Smooth muscle cell (in vitro differentiated cells): ENCODE measurements around the gene TTYH2. TPM values are rescaled to one million over a fixed set of nuclear protein-coding genes. Genes with fewer than 3 reads are reported as not detected.

Experiments
- DNase-seq: peaks from one replicate; lab custom pipeline; 2025; ENCODE audit not compliant: unreplicated experiment; lab: John Stamatoyannopoulos, UW
- H2AFZ ChIP-seq: fragments of 200-600 bp; sonication (generic); 2 replicates; pipeline ENCODE4 v1.6.0; 2016; ENCODE audit warnings: antibody characterized with exemption, low read depth, mild to moderate bottlenecking
- H3F3A ChIP-seq: fragments of 200-600 bp; sonication (generic); 2 replicates; pipeline ENCODE4 v1.6.0; 2017; ENCODE audit warnings: antibody characterized with exemption, low read depth
- H3K27ac ChIP-seq: fragments of 200-600 bp; sonication (generic); 2 replicates; pipeline ENCODE4 v1.5.1; 2016; ENCODE audit warnings: low read depth, mild to moderate bottlenecking
- H3K27me3 ChIP-seq: fragments of 200-600 bp; sonication (generic); 2 replicates; pipeline ENCODE4 v1.6.1; 2016; ENCODE audit warnings: low read depth, mild to moderate bottlenecking
- H3K36me3 ChIP-seq: fragments of 200-600 bp; sonication (generic); 2 replicates; pipeline ENCODE4 v1.5.1; 2016; ENCODE audit warnings: low read depth
- H3K4me1 ChIP-seq: fragments of 200-600 bp; sonication (generic); 2 replicates; pipeline ENCODE4 v1.5.1; 2016; ENCODE audit warnings: low read depth
- H3K4me2 ChIP-seq: fragments of 200-600 bp; sonication (generic); 2 replicates; pipeline ENCODE4 v1.6.0; 2016; ENCODE audit warnings: mild to moderate bottlenecking
- H3K4me3 ChIP-seq: fragments of 200-600 bp; sonication (generic); 2 replicates; pipeline ENCODE4 v1.5.1; 2016; ENCODE audit warnings: mild to moderate bottlenecking
- H3K79me2 ChIP-seq: fragments of 200-600 bp; sonication (generic); 2 replicates; pipeline ENCODE4 v1.6.0; 2016; ENCODE audit warnings: low read depth, mild to moderate bottlenecking
- H3K9ac ChIP-seq: fragments of 200-600 bp; sonication (generic); 2 replicates; pipeline ENCODE4 v1.6.0; 2016; ENCODE audit warnings: low read depth
- H3K9me3 ChIP-seq: fragments of 200-600 bp; sonication (generic); replicated peaks from 2 replicates; pipeline ENCODE4 v1.5.1; 2016; ENCODE audit warnings: low read depth
- H4K20me1 ChIP-seq: fragments of 200-600 bp; sonication (generic); 2 replicates; pipeline ENCODE4 v1.6.0; 2016; ENCODE audit warnings: low read depth
- WGBS: methylation state at CpG from one replicate; pipeline ENCODE4 v1.1.7; 2016; ENCODE audit warnings: low lambda C conversion rate; 5-methylcytosine and 5-hydroxymethylcytosine counted together
- polyA plus RNA-seq: library from polyadenylated mRNA; unstranded; fragments of >200 nt; fragmentation: Nextera tagmentation; extraction: Ambion mirVana; gene quantifications from 2 replicates; pipeline ENCODE4 v1.2.1, GENCODE V29; 2016
- total RNA-seq: library from RNA; depleted of rRNA; stranded (reverse); fragments of >200 nt; gene quantifications from 2 replicates; pipeline ENCODE4 v1.2.3, GENCODE V29; 2014
- TF ChIP-seq, protein P1 (sequence below): fragments of 200-600 bp; sonication (generic); IDR thresholded peaks from 2 replicates; pipeline ENCODE4 v1.5.1; 2017; ENCODE audit warnings: borderline replicate concordance, mild to moderate bottlenecking, antibody characterized with exemption; ENCODE audit not compliant: insufficient read depth, poor library complexity, severe bottlenecking

Gene TTYH2
- total and polyA plus RNA-seq, 2 experiments from 2014 or later = 1.6 to 1.9 TPM

DNA sequence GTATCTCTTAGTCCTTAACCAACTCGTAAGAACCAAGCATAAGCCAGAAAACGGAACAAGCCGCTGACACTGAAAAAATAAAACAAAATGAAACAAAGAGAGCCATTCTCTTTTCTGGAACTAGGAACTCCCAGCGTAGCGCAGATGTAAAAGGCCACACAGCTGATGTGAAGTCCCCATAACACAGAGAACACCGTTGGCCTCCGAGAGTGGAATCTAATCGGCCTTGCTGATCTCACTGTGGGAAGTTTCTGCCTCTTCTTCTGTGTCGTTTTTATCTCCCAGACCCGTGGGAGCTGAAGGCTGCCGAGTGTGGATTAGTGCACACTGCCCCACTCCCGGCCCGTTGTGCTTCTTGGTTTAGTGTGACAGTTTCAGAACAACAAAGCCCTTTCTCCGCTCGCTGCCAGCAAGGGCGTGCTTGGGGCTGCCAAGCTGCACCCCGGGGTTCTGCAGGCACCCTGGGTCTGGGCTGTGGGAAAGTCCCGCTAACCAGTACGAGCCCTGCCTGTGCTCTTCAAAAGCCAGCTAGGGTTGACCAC lies 21.7 kb downstream of the TTYH2 start:
- no peak for DNase-seq
- Histone ChIP-seq H3K36me3 (no peaks in the 10 kb centered on the region), H3K27ac (no peak overlapping the region), H3F3A (peaks cover 4% of the 10 kb centered on the region), H4K20me1 (no peaks in the 10 kb centered on the region), H3K9ac (no peak overlapping the region), H3K9me3 (no peaks in the 10 kb centered on the region), H3K79me2 (no peaks in the 10 kb centered on the region), H2AFZ (peak overlapping the region; percentile 84), H3K4me2 (peak overlapping the region; percentile 74), H3K27me3 (no peaks in the 10 kb centered on the region), H3K4me1 (no peaks in the 10 kb centered on the region), H3K4me3 (no peak overlapping the region)
- 55% methylated on average over 19 of the region's 19 CpGs for WGBS
- TF ChIP-seq, protein P1, sequence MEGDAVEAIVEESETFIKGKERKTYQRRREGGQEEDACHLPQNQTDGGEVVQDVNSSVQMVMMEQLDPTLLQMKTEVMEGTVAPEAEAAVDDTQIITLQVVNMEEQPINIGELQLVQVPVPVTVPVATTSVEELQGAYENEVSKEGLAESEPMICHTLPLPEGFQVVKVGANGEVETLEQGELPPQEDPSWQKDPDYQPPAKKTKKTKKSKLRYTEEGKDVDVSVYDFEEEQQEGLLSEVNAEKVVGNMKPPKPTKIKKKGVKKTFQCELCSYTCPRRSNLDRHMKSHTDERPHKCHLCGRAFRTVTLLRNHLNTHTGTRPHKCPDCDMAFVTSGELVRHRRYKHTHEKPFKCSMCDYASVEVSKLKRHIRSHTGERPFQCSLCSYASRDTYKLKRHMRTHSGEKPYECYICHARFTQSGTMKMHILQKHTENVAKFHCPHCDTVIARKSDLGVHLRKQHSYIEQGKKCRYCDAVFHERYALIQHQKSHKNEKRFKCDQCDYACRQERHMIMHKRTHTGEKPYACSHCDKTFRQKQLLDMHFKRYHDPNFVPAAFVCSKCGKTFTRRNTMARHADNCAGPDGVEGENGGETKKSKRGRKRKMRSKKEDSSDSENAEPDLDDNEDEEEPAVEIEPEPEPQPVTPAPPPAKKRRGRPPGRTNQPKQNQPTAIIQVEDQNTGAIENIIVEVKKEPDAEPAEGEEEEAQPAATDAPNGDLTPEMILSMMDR = no peak

DNA sequence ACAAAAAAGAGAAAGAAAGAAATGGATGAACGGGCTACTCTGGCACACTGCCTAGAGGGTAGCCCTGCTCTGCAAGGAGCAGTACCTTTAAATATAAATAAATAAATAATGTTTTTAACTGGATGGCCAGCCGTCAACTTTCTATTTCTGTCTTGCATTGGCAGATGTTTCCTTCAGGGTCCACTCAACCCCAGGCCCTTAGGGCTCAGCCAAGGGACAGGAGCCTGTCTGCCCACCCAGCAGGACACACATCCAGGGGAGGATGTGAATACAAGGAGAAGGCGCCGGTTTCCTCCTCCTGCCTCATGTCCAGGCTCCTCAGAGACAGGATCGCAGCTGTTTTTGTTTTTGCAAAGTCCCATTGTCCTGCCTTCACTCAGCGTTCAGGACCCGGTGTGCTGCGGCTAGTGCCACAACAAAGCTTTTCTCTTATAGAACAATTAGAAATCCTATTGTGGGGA lies 22.6 kb downstream of the TTYH2 start:
- Histone ChIP-seq H3K27me3 (no peaks in the 10 kb centered on the region), H3K9me3 (no peaks in the 10 kb centered on the region), H3K4me3 (no peak overlapping the region), H3F3A (peaks cover 4% of the 10 kb centered on the region), H3K36me3 (no peaks in the 10 kb centered on the region), H2AFZ (no peak overlapping the region), H3K79me2 (no peaks in the 10 kb centered on the region), H3K9ac (no peak overlapping the region), H4K20me1 (no peaks in the 10 kb centered on the region), H3K27ac (no peak overlapping the region), H3K4me2 (no peak overlapping the region), H3K4me1 (no peaks in the 10 kb centered on the region)
- TF ChIP-seq, protein P1 = no peak
- 89% methylated on average over 8 of the region's 8 CpGs for WGBS
- no peak for DNase-seq

DNA sequence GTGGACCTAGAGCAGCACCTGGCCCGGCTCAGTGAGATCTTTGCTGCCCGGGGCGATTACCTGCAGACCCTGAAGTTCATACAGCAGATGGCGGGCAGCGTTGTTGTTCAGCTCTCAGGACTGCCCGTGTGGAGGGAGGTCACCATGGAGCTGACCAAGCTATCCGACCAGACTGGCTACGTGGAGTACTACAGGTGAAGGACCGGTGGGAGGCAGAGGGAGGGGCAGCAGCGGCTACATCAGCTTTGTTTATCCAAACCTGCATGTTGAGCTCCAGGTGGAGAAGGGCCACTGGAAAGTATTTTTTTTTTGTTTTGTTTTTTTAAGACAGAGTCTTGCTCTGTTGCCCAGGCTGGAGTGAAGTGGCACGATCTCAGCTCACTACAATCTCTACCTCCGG lies 23.9 kb downstream of the TTYH2 start:
- no peak overlapping the region for H3K27ac ChIP-seq
- H3K9ac ChIP-seq = no peak overlapping the region
- TF ChIP-seq, protein P1 = no peak
- H3K36me3 ChIP-seq = no peaks in the 10 kb centered on the region
- DNase-seq = no peak
- no peaks in the 10 kb centered on the region for H4K20me1 ChIP-seq
- no peaks in the 10 kb centered on the region for H3K9me3 ChIP-seq
- H3K4me1 ChIP-seq = no peaks in the 10 kb centered on the region
- no peak overlapping the region for H3K4me2 ChIP-seq
- H3K4me3 ChIP-seq = no peak overlapping the region
- H2AFZ ChIP-seq = no peak overlapping the region
- H3K27me3 ChIP-seq = no peaks in the 10 kb centered on the region
- H3K79me2 ChIP-seq = no peaks in the 10 kb centered on the region
- WGBS = 91% methylated on average over 12 of the region's 12 CpGs
- H3F3A ChIP-seq = peaks cover 4% of the 10 kb centered on the region

DNA sequence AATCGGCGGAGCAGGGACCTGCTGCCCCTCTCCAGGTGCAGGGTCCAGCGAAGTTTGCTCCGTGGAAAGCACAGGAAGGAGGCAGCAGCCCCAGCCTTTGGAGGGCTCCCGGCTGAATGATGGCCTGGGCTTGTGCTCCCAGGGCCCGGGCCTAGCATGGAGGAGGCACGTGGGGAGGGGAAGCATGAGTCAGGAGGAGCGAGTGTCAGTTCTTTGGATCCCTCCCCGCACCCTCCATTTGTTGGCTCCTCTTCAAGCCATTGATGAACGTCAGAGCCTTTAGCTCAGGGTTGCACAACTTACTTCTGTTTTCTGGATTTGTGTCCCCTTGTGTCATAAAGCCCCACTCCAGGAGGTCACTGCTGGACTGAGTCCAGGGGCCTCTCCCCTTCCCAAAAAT lies 25.8 kb downstream of the TTYH2 start:
- H3F3A ChIP-seq = peaks cover 4% of the 10 kb centered on the region
- H3K79me2 ChIP-seq = no peaks in the 10 kb centered on the region
- no peak overlapping the region for H3K9ac ChIP-seq
- 83% methylated on average over 10 of the region's 10 CpGs for whole genome bisulfite sequencing
- H3K27me3 ChIP-seq = no peaks in the 10 kb centered on the region
- no peak overlapping the region for H3K4me2 ChIP-seq
- no peak overlapping the region for H3K4me3 ChIP-seq
- no peak for DNase-seq
- H3K9me3 ChIP-seq = no peaks in the 10 kb centered on the region
- no peaks in the 10 kb centered on the region for H4K20me1 ChIP-seq
- H3K27ac ChIP-seq = no peak overlapping the region
- no peaks in the 10 kb centered on the region for H3K4me1 ChIP-seq
- TF ChIP-seq, protein P1 = no peak
- no peak overlapping the region for H2AFZ ChIP-seq
- no peaks in the 10 kb centered on the region for H3K36me3 ChIP-seq
